Measurements from ENCODE around the gene ZNF587. TPM values are rescaled to one million over a fixed set of nuclear protein-coding genes. Genes with fewer than 3 reads are reported as not detected.

Gene ZNF587
- total and polyA plus RNA-seq, 2 of the 8 experiments (the other 6 are each of a cell fraction or from before 2014, with no cell fraction given), result 18.1 to 42.1 TPM

GRCh38 chr19:57900311-57900710 lies 50.7 kb downstream of the ZNF587 start (continued):
- TF ChIP-seq CHD7 (IDR thresholded peaks at IDR 0.05; ENCODE audit: insufficient replicate concordance, low read length) (no peak), RXRA (IDR thresholded peaks at IDR 0.05; ENCODE audit: insufficient read depth, low read depth, low read length) (no peak), HDAC6 (IDR thresholded peaks at IDR 0.05; ENCODE audit: low read depth, low read length) (no peak), BRCA1 (IDR thresholded peaks at IDR 0.05; ENCODE audit: low read depth, low read length) (no peak), CREB1 (IDR thresholded peaks at IDR 0.05) (no peak), ATF2 (IDR thresholded peaks at IDR 0.05; ENCODE audit: low read length) (no peak), SP2 (IDR thresholded peaks at IDR 0.05; ENCODE audit: low read length) (no peak), SIX5 (IDR thresholded peaks at IDR 0.05; ENCODE audit: low read depth, low read length) (no peak), GTF2F1 (IDR thresholded peaks at IDR 0.05; ENCODE audit: borderline replicate concordance, low read depth, low read length) (no peak), RFX5 (IDR thresholded peaks at IDR 0.05; ENCODE audit: borderline replicate concordance, low read depth, low read length) (no peak)
- TF ChIP-seq, protein P1, sequence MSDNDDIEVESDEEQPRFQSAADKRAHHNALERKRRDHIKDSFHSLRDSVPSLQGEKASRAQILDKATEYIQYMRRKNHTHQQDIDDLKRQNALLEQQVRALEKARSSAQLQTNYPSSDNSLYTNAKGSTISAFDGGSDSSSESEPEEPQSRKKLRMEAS (IDR thresholded peaks at IDR 0.05), result no peak

Measured in H1 (cell line).